OCI-LY1 (cell line): ENCODE results near the gene DIP2B.
"Not testable (repeated sequence)": the region's sequence is repeated elsewhere in the genome, so short reads cannot be mapped to it uniquely, and the experiment has no call there.

Source experiments
- H2AFZ ChIP-seq: fragments of 200-600 bp; sonication (generic), shearing (Covaris generic); 2 replicates; pipeline ENCODE4 v1.6.0; 2014; ENCODE audit warnings: antibody characterized with exemption, mild to moderate bottlenecking, low read length
- H3F3A ChIP-seq: fragments of 200-600 bp; sonication (generic), shearing (Covaris generic); 2 replicates; pipeline ENCODE4 v1.6.0; 2014; ENCODE audit warnings: mild to moderate bottlenecking, antibody characterized with exemption, low read length, moderate library complexity; ENCODE audit not compliant: insufficient read depth
- H3K27ac ChIP-seq: fragments of 200-600 bp; sonication (generic); 2 replicates; pipeline ENCODE4 v1.5.1; 2014; ENCODE audit warnings: low read length, mixed run types, mild to moderate bottlenecking, low read depth; ENCODE audit not compliant: poor library complexity, severe bottlenecking
- H3K27me3 ChIP-seq: fragments of 200-600 bp; sonication (generic); 2 replicates; pipeline ENCODE4 v1.6.0; 2014; ENCODE audit warnings: antibody characterized with exemption, mild to moderate bottlenecking, low read length, moderate library complexity; ENCODE audit not compliant: insufficient read depth
- H3K36me3 ChIP-seq: fragments of 200-600 bp; sonication (generic); 2 replicates; pipeline ENCODE4 v1.6.1; 2014; ENCODE audit warnings: mild to moderate bottlenecking, antibody characterized with exemption, low read length, moderate library complexity, mixed read lengths; ENCODE audit not compliant: insufficient read depth
- H3K4me1 ChIP-seq: fragments of 200-600 bp; sonication (generic); 2 replicates; pipeline ENCODE4 v1.5.1; 2014; ENCODE audit warnings: mild to moderate bottlenecking, low read length, moderate library complexity; ENCODE audit not compliant: insufficient read depth, severe bottlenecking
- H3K4me2 ChIP-seq: fragments of 200-600 bp; sonication (generic), shearing (Covaris generic); 2 replicates; pipeline ENCODE4 v1.6.1; 2014; ENCODE audit warnings: low read length
- H3K4me3 ChIP-seq: fragments of 200-600 bp; sonication (generic); 2 replicates; pipeline ENCODE4 v1.5.1; 2014; ENCODE audit warnings: low read length, low read depth, mild to moderate bottlenecking, mixed read lengths; ENCODE audit not compliant: poor library complexity, severe bottlenecking
- H3K79me2 ChIP-seq: fragments of 200-600 bp; shearing (Covaris generic); 2 replicates; pipeline ENCODE4 v1.6.1; 2016; ENCODE audit warnings: mixed run types, low read length, mixed read lengths; ENCODE audit not compliant: insufficient read depth
- H3K9ac ChIP-seq: fragments of 200-600 bp; sonication (generic), shearing (Covaris generic); 2 replicates; pipeline ENCODE4 v1.6.1; 2014; ENCODE audit warnings: mild to moderate bottlenecking, low read length, mixed read lengths
- H3K9me2 ChIP-seq: fragments of 200-600 bp; sonication (generic), shearing (Covaris generic); 2 replicates; pipeline ENCODE4 v1.6.1; 2014; ENCODE audit warnings: low read depth, mild to moderate bottlenecking, low read length, mixed read lengths
- H3K9me3 ChIP-seq: fragments of 200-600 bp; shearing (Covaris generic); 2 replicates; pipeline ENCODE4 v1.6.1; 2014; ENCODE audit warnings: low read length, mixed read lengths
- H4K20me1 ChIP-seq: fragments of 200-600 bp; sonication (generic), shearing (Covaris generic); 2 replicates; pipeline ENCODE4 v1.6.0; 2016; ENCODE audit warnings: mild to moderate bottlenecking, low read length; ENCODE audit not compliant: insufficient read depth
- CTCF ChIP-seq: fragments of 200-600 bp; sonication (generic), shearing (Covaris generic); IDR thresholded peaks from 2 replicates; pipeline ENCODE4 v1.5.1; 2017; ENCODE audit warnings: mild to moderate bottlenecking, antibody characterized with exemption, low read length, moderate library complexity, mixed read lengths
- EZH2 ChIP-seq: fragments of 200-600 bp; sonication (generic), shearing (Covaris generic); IDR thresholded peaks from 2 replicates; pipeline ENCODE4 v1.8.0; 2017; ENCODE audit warnings: borderline replicate concordance, mixed run types, mild to moderate bottlenecking, antibody characterized with exemption, low read length, moderate library complexity, mixed read lengths

DIP2B gene

GRCh38 chr12:50519353-50519752 lies 14.6 kb downstream of the DIP2B start:
- Histone ChIP-seq H3K4me3 (no peak overlapping the region), H3K9me2 (no peaks in the 10 kb centered on the region), H3K27me3 (no peaks in the 10 kb centered on the region), H3K36me3 (peaks cover 9% of the 10 kb centered on the region; the same call in 1 of the 2 replicates), H3K9ac (no peak overlapping the region), H3K4me2 (no peak overlapping the region), H2AFZ (no peak overlapping the region), H4K20me1 (no peaks in the 10 kb centered on the region), H3K9me3 (no peaks in the 10 kb centered on the region), H3K4me1 (peaks cover 38% of the 10 kb centered on the region), H3F3A (peaks cover 4% of the 10 kb centered on the region; the same call in 1 of the 2 replicates), H3K27ac (no peak overlapping the region), H3K79me2 (0 out of 2 replicates have a peak, but pooled peaks cover 10% of the 10 kb centered on the region)
- TF ChIP-seq CTCF, result no peak
- TF ChIP-seq EZH2, result no peak

- Histone ChIP-seq H3K9ac (no peak overlapping the region), H3K27me3 (no peaks in the 10 kb centered on the region), H3K36me3 (peaks cover 9% of the 10 kb centered on the region; the same call in 1 of the 2 replicates), H2AFZ (no peak overlapping the region), H3F3A (peaks cover 4% of the 10 kb centered on the region; the same call in 1 of the 2 replicates), H3K79me2 (0 out of 2 replicates have a peak, but pooled peaks cover 10% of the 10 kb centered on the region), H4K20me1 (no peaks in the 10 kb centered on the region), H3K4me1 (peaks cover 25% of the 10 kb centered on the region), H3K4me3 (no peak overlapping the region), H3K9me2 (no peaks in the 10 kb centered on the region), H3K4me2 (no peak overlapping the region), H3K9me3 (no peaks in the 10 kb centered on the region), H3K27ac (peak overlapping the region; percentile 39)
- TF ChIP-seq CTCF (no peak), EZH2 (no peak)
Observed at GRCh38 chr12:50520416-50521207, 15.8 kb downstream of the DIP2B start.

- 0 out of 2 replicates have a peak, but pooled peaks cover 10% of the 10 kb centered on the region for H3K79me2 ChIP-seq
- H3K36me3 ChIP-seq, H3K4me3 ChIP-seq, H2AFZ ChIP-seq, H3K4me2 ChIP-seq, H3K9me3 ChIP-seq, H4K20me1 ChIP-seq, H3K27me3 ChIP-seq, H3F3A ChIP-seq, H3K9me2 ChIP-seq, H3K27ac ChIP-seq, H3K9ac ChIP-seq: not testable (repeated sequence)
- peaks cover 28% of the 10 kb centered on the region for H3K4me1 ChIP-seq
Observed at GRCh38 chr12:50521781-50522180, 17.0 kb downstream of the DIP2B start.

- Histone ChIP-seq H3K9ac (no peak overlapping the region), H2AFZ (no peak overlapping the region), H4K20me1 (no peaks in the 10 kb centered on the region), H3K4me3 (no peak overlapping the region), H3K4me2 (no peak overlapping the region), H3K36me3 (peaks cover 9% of the 10 kb centered on the region; the same call in 1 of the 2 replicates), H3F3A (no peaks in the 10 kb centered on the region), H3K9me2 (no peaks in the 10 kb centered on the region), H3K79me2 (0 out of 2 replicates have a peak, but pooled peaks cover 10% of the 10 kb centered on the region), H3K27me3 (no peaks in the 10 kb centered on the region), H3K27ac (no peak overlapping the region), H3K4me1 (peaks cover 16% of the 10 kb centered on the region), H3K9me3 (no peaks in the 10 kb centered on the region)
- no peak for TF ChIP-seq EZH2
- no peak for TF ChIP-seq CTCF
Observed at GRCh38 chr12:50523772-50524171, 19.0 kb downstream of the DIP2B start.
